GM19238 (cell line): ENCODE measurements around the gene ALKBH7.
A peak's percentile ranks its signal among the peaks of the same experiment; 100 is the strongest.

Experiments
- DNase-seq: peaks from one replicate; pipeline ENCODE4 v3.0.0; 2011; ENCODE audit warnings: low spot score; ENCODE audit not compliant: insufficient read length

Gene ALKBH7

DNA sequence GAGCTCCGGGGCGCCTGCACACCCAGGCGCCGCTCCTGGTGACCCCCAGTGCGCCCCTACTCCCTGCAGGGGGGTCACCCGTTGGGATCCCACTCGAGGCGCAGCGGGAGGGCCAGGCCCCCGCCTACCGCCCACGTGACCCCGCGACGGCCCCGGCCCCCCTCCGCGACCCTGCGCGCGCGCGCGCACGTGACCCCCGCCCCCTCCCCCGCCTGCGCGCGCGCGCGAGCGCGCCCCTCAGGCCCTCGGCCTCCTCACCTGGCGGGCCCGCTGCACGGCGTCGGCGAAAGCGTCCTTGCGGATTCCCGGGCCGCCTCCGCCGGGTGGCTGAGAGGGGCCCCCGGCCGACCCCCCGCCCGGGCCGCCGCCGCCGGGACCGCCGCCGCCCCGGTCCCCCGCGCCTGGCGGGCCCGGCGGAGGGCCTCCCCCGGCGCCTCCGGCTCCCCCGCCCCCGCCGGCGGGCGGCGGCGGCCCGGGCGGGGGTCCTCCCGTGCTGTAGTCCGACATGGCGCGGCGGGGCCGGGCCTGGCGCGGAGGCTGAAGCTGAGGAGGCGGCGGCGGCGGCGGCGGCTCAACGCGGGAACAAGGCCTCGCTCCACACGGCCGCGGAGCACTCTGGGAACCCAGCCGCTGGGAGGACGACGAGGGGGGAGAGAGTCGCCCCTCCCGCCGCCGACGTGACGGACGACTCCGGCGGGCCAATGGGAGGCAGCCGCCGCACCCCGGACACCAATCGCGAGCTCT, 51.8 kb downstream of the ALKBH7 start, which contains the start of gene KHSRP:
Gene KHSRP (minus strand): TSS at position 617 of the 744 bp plus-strand sequence. CDS start 110 bp downstream, at position 507.
- DNase-seq = peak; percentile 47
